GM23248 (cell line): ENCODE data around the gene ATG7.

Experiments used
- EZH2 ChIP-seq: fragments of 200-600 bp; sonication (generic); IDR thresholded peaks from 2 replicates; pipeline ENCODE4 v1.6.1; 2018; ENCODE audit warnings: antibody characterized with exemption, mild to moderate bottlenecking; ENCODE audit not compliant: insufficient read depth, poor library complexity, severe bottlenecking
- EZH2phosphoT487 ChIP-seq: fragments of 200-600 bp; sonication (generic); IDR thresholded peaks from 2 replicates; pipeline ENCODE4 v1.6.1; 2018; ENCODE audit warnings: antibody characterized with exemption, moderate library complexity, mild to moderate bottlenecking, low read depth; ENCODE audit not compliant: insufficient read depth

- TF ChIP-seq EZH2 = no peak
- TF ChIP-seq EZH2phosphoT487 = no peak
Measured at GRCh38 chr3:11548721-11549131, 276.5 kb downstream of the ATG7 start.
